Inferior parietal cortex (tissue), 1 donor: ENCODE data around the gene PGPEP1.
A peak's percentile ranks its signal among the peaks of the same experiment; 100 is the strongest.
"Not testable (repeated sequence)": the region's sequence is repeated elsewhere in the genome, so short reads cannot be mapped to it uniquely, and the experiment has no call there.

Source experiments
- DNase-seq: peaks from one replicate; pipeline ENCODE4 v3.0.0-alpha.2; 2016; ENCODE audit errors: extremely low spot score

Gene PGPEP1

DNA sequence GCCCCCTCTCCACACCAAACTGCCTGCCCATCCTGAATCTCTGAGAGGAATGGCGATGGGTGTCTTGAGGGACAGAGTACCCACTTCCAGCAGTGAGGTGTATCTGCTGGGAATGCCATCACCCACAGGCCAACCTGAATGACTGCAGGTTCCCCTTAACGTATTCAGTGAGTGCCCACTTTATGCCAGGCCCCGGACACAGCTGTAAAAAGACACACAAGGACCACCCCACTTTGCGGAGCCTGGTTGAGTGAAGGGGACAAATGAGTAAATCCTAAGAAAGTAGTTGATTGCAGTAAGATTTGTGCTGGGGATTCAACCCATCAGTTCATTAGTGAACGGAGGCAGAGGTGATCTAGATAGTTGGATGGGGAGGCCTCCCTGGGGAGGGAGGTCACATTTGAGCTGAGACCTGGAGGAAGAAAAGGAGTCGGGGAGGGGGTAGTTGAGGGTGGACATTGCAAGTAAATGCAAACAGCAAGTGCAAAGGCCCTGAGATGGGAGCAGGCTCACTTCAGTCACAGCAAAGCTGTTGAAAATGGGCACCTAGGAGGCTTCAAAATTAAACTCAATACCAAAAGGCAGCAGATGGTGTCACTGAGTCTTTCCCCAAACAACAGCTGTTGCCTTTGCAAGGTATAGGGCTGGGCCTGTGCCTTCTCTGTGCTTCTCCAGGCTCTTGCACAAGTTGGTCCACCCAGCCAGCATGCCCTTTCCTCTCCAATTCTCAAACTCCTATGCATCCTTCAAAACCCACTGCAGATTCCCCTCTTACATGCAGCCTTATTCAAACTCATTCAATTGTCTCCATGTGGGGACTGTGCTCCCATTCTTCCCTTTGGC is 49.9 kb downstream of the PGPEP1 start:
- no peak for DNase-seq

DNA sequence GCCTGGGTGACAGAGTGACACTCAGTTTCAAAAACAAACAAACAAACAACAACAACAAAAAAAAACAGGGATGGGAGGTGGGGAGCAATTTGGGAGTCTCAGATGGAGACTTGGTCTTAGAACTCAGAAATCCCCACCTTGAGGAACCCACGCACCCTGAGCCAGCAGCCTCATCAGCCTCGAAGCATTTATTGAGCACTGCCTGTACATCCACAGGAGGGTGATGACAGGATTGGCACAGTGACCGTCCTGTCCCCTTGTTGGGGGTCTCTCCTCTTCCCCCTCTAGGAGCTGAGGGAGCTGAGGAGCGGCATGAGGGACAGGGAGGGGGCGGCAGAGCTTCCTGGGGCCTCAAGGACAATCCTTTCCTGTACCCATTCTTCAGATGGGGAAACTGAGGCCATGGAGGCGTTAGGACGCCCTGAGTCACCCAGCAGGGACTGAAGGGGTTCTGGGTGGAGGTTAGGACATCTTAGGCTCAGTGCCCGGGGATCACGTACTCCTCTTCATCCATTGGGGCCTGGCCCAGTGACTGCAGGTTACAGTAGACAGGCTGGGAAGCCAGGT is 51.2 kb downstream of the PGPEP1 start:
- no peak for DNase-seq

- DNase-seq: no peak
Measured at GRCh38 chr19:18392417-18392816, 52.0 kb downstream of the PGPEP1 start.

GRCh38 chr19:18392926-18393325 is 52.5 kb downstream of the PGPEP1 start:
- DNase-seq: no peak

GRCh38 chr19:18393836-18394235 is 53.4 kb downstream of the PGPEP1 start:
- no peak for DNase-seq

GRCh38 chr19:18396471-18397241 is 56.3 kb downstream of the PGPEP1 start:
- no peak for DNase-seq

DNA sequence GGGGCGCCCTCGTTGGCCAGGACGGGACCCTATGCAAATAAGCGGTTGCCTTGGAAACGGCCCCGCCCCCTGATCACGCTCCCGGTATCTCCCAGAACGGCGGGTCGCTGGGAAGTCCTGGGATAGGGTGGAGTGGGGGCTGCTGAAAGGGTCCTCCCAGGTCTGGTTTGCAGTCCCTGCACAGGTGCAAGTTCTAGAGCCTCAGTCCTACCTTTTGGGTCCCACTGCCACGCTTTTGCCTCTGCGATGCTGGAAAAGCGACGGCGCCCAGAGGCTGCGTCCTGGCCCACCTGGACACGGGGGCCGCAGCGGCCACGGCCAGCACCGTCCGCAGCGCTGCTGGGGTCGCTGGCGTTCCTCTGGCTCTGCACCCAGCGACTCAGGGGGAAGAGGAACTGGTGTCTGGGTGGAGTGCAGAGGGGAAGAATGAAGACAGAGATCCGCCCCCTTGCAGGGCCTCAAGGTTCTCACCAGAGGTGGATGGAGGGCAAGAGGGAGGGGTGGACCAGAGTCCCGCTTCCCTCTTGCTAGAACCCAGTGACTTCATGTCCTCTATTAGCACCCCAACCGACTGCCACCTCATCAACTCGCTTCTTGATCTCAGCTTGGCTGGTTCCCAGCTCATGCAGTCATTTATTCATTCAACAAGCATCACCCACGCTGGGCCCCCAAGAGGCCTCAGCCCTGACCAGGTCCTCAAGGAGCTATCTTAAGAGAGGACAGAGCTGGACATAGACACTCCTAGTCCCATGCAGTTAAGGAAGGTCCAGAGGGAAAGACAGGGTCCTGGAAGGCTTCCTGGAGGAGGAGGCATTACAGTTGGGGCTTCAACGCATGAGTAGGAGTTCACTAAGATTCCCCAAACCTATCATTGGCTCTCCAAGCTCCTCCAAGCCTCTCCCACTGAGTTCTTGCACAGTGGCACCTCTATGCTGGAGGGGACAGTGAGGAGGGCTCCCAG is 57.1 kb downstream of the PGPEP1 start, which contains the start of gene LRRC25:
Gene LRRC25, minus strand, starts transcription at position 381 of the 961 bp plus-strand sequence. CDS start 659 bp downstream, outside the sequence.
- no peak for DNase-seq

- DNase-seq: no peak
Measured at GRCh38 chr19:18399008-18399407, 58.6 kb downstream of the PGPEP1 start.

GRCh38 chr19:18401580-18402112 is 61.2 kb downstream of the PGPEP1 start:
- DNase-seq: no peak

- not testable (repeated sequence) for DNase-seq
Measured at GRCh38 chr19:18402455-18403248, 62.3 kb downstream of the PGPEP1 start.

DNA sequence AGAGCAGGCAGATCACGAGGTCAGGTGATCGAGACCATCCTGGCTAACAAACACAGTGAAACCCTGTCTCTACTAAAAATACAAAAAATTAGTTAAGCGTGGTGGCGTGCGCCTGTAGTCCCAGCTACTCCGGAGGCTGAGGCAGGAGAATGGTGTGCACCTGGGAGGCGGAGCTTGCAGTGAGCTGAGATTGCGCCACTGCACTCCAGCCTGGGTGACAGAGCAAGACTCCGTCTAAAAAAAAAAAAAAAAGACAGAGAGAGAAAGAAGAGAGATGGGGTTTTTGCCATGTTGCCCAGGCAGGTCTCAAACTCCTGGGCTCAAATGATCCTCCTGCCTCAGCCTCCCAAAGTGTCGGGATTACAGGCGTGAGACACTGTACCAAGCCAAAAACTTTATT is 65.4 kb downstream of the PGPEP1 start:
- not testable (repeated sequence) for DNase-seq

GRCh38 chr19:18406749-18407148 is 66.4 kb downstream of the PGPEP1 start:
- no peak for DNase-seq

DNA sequence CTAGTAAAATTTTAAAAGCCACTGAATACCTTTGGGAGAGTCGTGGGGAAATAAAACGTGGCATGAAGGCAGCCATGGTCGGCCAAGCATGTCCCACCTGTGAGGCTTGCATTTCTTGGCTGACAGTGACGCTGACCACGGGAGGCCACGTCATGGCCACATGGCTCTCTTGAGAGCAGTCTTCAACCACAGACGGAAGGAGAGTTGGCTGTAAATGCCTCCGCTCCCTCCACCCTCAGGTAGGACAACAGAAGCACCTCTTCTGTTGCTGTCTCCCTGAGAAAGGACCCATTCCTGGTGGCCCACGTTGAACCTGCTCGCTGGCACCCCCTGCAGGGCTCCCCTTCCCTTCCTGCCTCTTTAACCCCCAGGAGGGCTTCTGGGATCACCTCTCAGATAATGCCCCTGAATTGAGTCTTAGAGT is 67.7 kb downstream of the PGPEP1 start:
- DNase-seq: no peak

DNA sequence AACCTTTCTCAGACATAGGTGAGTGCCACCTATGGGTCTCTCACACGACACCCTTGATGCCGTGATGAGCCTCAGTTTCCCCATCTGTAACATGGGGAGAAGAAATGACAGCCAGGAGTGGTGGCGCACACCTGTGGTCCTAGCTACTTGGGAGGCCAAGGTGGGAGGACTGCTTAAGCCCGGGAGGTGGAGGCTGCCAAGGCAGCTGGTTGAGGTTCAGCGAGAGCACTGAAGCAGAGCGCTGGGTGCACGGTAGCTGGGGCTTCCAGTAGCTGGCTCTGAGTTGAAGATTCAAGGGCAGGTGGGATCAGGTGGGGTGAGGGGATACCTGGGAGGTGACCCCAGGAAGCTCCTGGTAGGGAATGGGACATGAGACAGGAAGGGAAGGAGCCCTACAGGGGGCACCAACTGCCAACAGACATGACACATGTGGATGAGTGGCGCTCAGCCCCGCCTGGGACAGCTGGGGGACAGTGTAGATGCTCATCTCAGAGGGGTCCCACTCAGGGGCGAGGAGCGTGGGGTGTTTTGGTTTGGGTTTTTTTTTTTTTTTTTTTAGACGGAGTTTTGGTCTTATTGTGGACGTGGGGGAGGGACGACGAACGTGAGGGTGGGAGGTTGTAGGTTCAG is 72.3 kb downstream of the PGPEP1 start:
- DNase-seq: no peak

GRCh38 chr19:18414504-18415177 is 74.2 kb downstream of the PGPEP1 start:
- DNase-seq: no peak

- DNase-seq: peak; percentile 61
Measured at GRCh38 chr19:18415178-18415867, 74.9 kb downstream of the PGPEP1 start.

GRCh38 chr19:18416778-18417249 is 76.4 kb downstream of the PGPEP1 start:
- peak; percentile 67 for DNase-seq
